ENCODE results near the gene PPP2R3C.

DNA sequence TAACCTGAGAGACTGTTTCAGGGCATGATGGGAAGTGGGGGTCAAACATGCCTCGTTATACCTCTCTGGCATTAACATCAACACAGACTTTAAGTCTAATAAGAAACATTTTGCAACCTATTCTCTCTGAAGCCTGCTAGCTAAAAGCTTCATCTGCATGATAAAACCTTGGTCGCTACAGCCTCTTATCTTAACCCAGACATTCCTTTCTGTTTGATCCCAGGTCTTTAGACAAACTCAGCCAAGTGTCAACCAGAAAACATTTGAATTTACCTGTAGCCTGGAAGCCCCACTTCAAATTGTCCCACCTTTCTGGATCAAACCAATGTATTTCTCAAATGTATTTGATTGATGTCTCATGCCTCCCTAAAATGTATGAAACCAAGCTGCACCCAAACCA, 9.1 kb downstream of the PPP2R3C start:
- no peak for TF ChIP-seq CTCF (conservative IDR thresholded peaks at IDR 0.05; ENCODE audit: low read length)
- no peak for TF ChIP-seq EZH2phosphoT487 (IDR thresholded peaks at IDR 0.05; ENCODE audit: borderline replicate concordance)

Data from Loucy (cell line).